K562 (cell line): ENCODE measurements around the gene IL31.

Experiments used
- E4F1 ChIP-seq: fragments of 250-450 bp; sonication (Bioruptor Pico); IDR thresholded peaks from 2 replicates; pipeline ENCODE4 v1.5.0; 2021; ENCODE audit warnings: mild to moderate bottlenecking, borderline replicate concordance
- ELF1 ChIP-seq: fragments of 200-800 bp; sonication (Bioruptor generic); IDR thresholded peaks from 2 replicates; pipeline ENCODE4 v1.6.1; 2016; ENCODE audit warnings: missing genetic modification characterization, missing compliant biosample characterization
- MEF2D ChIP-seq: conservative IDR thresholded peaks from 2 replicates; pipeline ENCODE4 v1.6.1; 2016; ENCODE audit warnings: low read depth, missing genetic modification characterization, missing compliant biosample characterization
- MXI1 ChIP-seq: IDR thresholded peaks from 2 replicates; pipeline ENCODE4 v1.6.1; 2011; ENCODE audit warnings: low read depth, mild to moderate bottlenecking, improper control_type of control experiment, low read length
- NFIC ChIP-seq: fragments of 450-650 bp; IDR thresholded peaks from 2 replicates; pipeline ENCODE4 v1.6.1; 2017; ENCODE audit warnings: mild to moderate bottlenecking, inconsistent platforms
- SIX5 ChIP-seq, 2 experiments: IDR thresholded peaks; 2 replicates each; pipeline ENCODE4 v1.6.1; 2011; ENCODE audit warnings: low read length in 2 of 2, borderline replicate concordance in 1 of 2, low read depth in 1 of 2, mild to moderate bottlenecking in 1 of 2, moderate library complexity in 1 of 2; ENCODE audit not compliant: insufficient read depth in 1 of 2
- SMC3 ChIP-seq: conservative IDR thresholded peaks from 2 replicates; pipeline ENCODE4 v1.6.1; 2011; ENCODE audit warnings: low read depth, low read length, improper control_type of control experiment; ENCODE audit not compliant: insufficient read depth
- SP1 ChIP-seq: sonication (generic); formaldehyde crosslinking; IDR thresholded peaks from 2 replicates; pipeline ENCODE4 v1.8.1; 2022; ENCODE audit warnings: mild to moderate bottlenecking, missing genetic modification reagents
- SPI1 ChIP-seq: IDR thresholded peaks from 2 replicates; pipeline ENCODE4 v1.6.1; 2011; ENCODE audit warnings: low read depth, low read length, control low read depth, borderline replicate concordance
- THAP7 ChIP-seq: fragments of 250-450 bp; sonication (Bioruptor Pico); IDR thresholded peaks from 2 replicates; pipeline ENCODE4 v1.5.0; 2021
- ZKSCAN8 ChIP-seq: fragments of 200-800 bp; sonication (Bioruptor generic); IDR thresholded peaks from 2 replicates; pipeline ENCODE4 v1.6.1; 2016; ENCODE audit warnings: missing genetic modification characterization, missing compliant biosample characterization
- ZZZ3 ChIP-seq: fragments of 450-650 bp; IDR thresholded peaks from 2 replicates; pipeline ENCODE4 v1.6.1; 2016; ENCODE audit warnings: antibody characterized with exemption, mild to moderate bottlenecking, moderate library complexity
- TF ChIP-seq, protein P1 (sequence below): fragments of 450-650 bp; IDR thresholded peaks from 2 replicates; pipeline ENCODE4 v1.6.1; 2016; ENCODE audit warnings: low read depth
- TF ChIP-seq, protein P2 (sequence below), 3 experiments: IDR thresholded peaks in 2 of 3; conservative IDR thresholded peaks in 1 of 3; 2 replicates each; pipeline ENCODE4 v1.5.1; 2011 to 2012; ENCODE audit warnings: low read length in 3 of 3, mild to moderate bottlenecking in 3 of 3, control low read depth in 2 of 3, improper control_type of control experiment in 1 of 3, inconsistent platforms in 1 of 3, low read depth in 1 of 3, mixed read lengths in 1 of 3, moderate library complexity in 1 of 3; ENCODE audit not compliant: insufficient read depth in 2 of 3

- TF ChIP-seq, protein P1, sequence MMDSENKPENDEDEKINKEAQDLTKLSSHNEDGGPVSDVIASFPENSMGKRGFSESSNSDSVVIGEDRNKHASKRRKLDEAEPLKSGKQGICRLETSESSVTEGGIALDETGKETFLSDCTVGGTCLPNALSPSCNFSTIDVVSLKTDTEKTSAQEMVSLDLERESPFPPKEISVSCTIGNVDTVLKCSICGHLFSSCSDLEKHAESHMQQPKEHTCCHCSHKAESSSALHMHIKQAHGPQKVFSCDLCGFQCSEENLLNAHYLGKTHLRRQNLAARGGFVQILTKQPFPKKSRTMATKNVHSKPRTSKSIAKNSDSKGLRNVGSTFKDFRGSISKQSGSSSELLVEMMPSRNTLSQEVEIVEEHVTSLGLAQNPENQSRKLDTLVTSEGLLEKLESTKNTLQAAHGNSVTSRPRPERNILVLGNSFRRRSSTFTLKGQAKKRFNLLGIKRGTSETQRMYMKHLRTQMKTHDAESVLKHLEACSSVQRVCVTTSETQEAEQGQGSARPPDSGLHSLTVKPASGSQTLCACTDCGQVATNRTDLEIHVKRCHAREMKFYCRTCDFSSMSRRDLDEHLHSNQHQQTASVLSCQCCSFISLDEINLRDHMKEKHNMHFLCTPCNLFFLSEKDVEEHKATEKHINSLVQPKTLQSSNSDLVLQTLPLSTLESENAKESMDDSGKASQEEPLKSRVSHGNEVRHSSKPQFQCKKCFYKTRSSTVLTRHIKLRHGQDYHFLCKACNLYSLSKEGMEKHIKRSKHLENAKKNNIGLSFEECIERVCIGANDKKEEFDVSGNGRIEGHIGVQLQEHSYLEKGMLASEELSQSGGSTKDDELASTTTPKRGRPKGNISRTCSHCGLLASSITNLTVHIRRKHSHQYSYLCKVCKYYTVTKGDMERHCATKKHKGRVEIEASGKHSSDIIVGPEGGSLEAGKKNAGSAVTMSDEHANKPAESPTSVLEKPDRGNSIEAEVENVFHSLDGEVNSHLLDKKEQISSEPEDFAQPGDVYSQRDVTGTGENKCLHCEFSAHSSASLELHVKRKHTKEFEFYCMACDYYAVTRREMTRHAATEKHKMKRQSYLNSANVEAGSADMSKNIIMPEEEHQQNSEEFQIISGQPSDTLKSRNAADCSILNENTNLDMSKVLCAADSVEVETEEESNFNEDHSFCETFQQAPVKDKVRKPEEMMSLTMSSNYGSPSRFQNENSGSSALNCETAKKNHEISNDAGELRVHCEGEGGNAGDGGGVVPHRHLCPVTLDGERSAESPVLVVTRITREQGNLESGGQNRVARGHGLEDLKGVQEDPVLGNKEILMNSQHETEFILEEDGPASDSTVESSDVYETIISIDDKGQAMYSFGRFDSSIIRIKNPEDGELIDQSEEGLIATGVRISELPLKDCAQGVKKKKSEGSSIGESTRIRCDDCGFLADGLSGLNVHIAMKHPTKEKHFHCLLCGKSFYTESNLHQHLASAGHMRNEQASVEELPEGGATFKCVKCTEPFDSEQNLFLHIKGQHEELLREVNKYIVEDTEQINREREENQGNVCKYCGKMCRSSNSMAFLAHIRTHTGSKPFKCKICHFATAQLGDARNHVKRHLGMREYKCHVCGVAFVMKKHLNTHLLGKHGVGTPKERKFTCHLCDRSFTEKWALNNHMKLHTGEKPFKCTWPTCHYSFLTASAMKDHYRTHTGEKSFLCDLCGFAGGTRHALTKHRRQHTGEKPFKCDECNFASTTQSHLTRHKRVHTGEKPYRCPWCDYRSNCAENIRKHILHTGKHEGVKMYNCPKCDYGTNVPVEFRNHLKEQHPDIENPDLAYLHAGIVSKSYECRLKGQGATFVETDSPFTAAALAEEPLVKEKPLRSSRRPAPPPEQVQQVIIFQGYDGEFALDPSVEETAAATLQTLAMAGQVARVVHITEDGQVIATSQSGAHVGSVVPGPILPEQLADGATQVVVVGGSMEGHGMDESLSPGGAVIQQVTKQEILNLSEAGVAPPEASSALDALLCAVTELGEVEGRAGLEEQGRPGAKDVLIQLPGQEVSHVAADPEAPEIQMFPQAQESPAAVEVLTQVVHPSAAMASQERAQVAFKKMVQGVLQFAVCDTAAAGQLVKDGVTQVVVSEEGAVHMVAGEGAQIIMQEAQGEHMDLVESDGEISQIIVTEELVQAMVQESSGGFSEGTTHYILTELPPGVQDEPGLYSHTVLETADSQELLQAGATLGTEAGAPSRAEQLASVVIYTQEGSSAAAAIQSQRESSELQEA, result no peak
- TF ChIP-seq SP1 (CRISPR knock-in tag) (no peak), ZZZ3 (no peak), NFIC (no peak), MEF2D (tag) (no peak), E4F1 (no peak), SMC3 (no peak), THAP7 (CRISPR knock-in tag) (no peak), SPI1 (no peak), SIX5 (IDR thresholded peaks at IDR 0.05; ENCODE audit: borderline replicate concordance in 1 of 2, insufficient read depth in 1 of 2, low read depth in 1 of 2, low read length in 2 of 2) (no peak), MXI1 (no peak), ZKSCAN8 (CRISPR knock-in tag) (no peak), ELF1 (tag) (no peak)
- TF ChIP-seq, protein P2, sequence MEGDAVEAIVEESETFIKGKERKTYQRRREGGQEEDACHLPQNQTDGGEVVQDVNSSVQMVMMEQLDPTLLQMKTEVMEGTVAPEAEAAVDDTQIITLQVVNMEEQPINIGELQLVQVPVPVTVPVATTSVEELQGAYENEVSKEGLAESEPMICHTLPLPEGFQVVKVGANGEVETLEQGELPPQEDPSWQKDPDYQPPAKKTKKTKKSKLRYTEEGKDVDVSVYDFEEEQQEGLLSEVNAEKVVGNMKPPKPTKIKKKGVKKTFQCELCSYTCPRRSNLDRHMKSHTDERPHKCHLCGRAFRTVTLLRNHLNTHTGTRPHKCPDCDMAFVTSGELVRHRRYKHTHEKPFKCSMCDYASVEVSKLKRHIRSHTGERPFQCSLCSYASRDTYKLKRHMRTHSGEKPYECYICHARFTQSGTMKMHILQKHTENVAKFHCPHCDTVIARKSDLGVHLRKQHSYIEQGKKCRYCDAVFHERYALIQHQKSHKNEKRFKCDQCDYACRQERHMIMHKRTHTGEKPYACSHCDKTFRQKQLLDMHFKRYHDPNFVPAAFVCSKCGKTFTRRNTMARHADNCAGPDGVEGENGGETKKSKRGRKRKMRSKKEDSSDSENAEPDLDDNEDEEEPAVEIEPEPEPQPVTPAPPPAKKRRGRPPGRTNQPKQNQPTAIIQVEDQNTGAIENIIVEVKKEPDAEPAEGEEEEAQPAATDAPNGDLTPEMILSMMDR (IDR thresholded peaks at IDR 0.05 in 2 of 3, conservative IDR thresholded peaks at IDR 0.05 in 1 of 3; ENCODE audit: insufficient read depth in 2 of 3, low read depth in 1 of 3, low read length in 3 of 3), result no peak
Measured at GRCh38 chr12:122138616-122139015, 35.4 kb downstream of the IL31 start.
